Astrocyte (in vitro differentiated cells and primary cell): ENCODE data around the gene IARS1.

Experiments
- EZH2 ChIP-seq: IDR thresholded peaks from 2 replicates; pipeline ENCODE4 v1.6.1; 2012; ENCODE audit warnings: mild to moderate bottlenecking, low read length, inconsistent platforms; ENCODE audit not compliant: insufficient read depth
- TF ChIP-seq, protein P1 (sequence below): IDR thresholded peaks from 2 replicates; pipeline ENCODE4 v1.5.1; 2011; ENCODE audit warnings: low read depth, mild to moderate bottlenecking, inconsistent platforms, low read length, moderate library complexity; ENCODE audit not compliant: insufficient read depth

DNA sequence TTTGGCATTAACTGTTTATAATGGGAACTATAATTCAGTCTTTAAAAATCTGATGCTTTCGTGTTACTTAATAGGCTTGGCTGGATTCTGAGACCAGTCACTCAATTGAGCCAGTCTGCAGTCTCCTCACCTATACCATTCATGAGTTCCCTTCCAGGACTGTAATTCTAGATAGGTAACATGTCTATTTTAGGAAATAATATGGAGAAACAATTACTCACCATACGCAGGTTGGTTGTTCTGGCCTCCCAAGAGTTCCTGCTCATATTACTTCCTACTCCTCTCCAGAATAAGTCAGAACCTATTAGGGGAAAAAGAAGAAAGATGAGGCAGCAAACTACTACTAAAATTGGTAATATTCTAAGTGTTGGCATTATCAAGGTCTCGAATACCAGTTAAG, 4.5 kb upstream of the IARS1 start:
- TF ChIP-seq, protein P1, sequence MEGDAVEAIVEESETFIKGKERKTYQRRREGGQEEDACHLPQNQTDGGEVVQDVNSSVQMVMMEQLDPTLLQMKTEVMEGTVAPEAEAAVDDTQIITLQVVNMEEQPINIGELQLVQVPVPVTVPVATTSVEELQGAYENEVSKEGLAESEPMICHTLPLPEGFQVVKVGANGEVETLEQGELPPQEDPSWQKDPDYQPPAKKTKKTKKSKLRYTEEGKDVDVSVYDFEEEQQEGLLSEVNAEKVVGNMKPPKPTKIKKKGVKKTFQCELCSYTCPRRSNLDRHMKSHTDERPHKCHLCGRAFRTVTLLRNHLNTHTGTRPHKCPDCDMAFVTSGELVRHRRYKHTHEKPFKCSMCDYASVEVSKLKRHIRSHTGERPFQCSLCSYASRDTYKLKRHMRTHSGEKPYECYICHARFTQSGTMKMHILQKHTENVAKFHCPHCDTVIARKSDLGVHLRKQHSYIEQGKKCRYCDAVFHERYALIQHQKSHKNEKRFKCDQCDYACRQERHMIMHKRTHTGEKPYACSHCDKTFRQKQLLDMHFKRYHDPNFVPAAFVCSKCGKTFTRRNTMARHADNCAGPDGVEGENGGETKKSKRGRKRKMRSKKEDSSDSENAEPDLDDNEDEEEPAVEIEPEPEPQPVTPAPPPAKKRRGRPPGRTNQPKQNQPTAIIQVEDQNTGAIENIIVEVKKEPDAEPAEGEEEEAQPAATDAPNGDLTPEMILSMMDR, result no peak
- no peak for TF ChIP-seq EZH2
